Measurements from ENCODE around the gene THPO.
"Not testable (repeated sequence)": the region's sequence is repeated elsewhere in the genome, so short reads cannot be mapped to it uniquely, and the experiment has no call there.

The THPO gene

GRCh38 chr3:184349563-184350470, 28.2 kb downstream of the THPO start:
- no peak for DNase-seq (ENCODE audit: low read depth)

GRCh38 chr3:184348057-184348382, 30.0 kb downstream of the THPO start:
- DNase-seq (ENCODE audit: low read depth): no peak

GRCh38 chr3:184347321-184348056, 30.5 kb downstream of the THPO start:
- no peak for DNase-seq (ENCODE audit: low read depth)

- DNase-seq (ENCODE audit: low read depth): no peak
Observed at GRCh38 chr3:184346480-184347190, 31.4 kb downstream of the THPO start.

- DNase-seq (ENCODE audit: low read depth): no peak
Observed at GRCh38 chr3:184345317-184346144, 32.5 kb downstream of the THPO start.

GRCh38 chr3:184344579-184345316, 33.3 kb downstream of the THPO start:
- no peak for DNase-seq (ENCODE audit: low read depth)

- no peak for DNase-seq (ENCODE audit: low read depth)
Observed at GRCh38 chr3:184343200-184343876, 34.7 kb downstream of the THPO start.

- DNase-seq (ENCODE audit: low read depth): no peak
Observed at GRCh38 chr3:184341925-184342324, 36.1 kb downstream of the THPO start.

- DNase-seq (ENCODE audit: low read depth): not testable (repeated sequence)
Observed at GRCh38 chr3:184339451-184340135, 38.4 kb downstream of the THPO start.

- DNase-seq (ENCODE audit: low read depth): no peak
Observed at GRCh38 chr3:184339001-184339400, 39.0 kb downstream of the THPO start.

- no peak for DNase-seq (ENCODE audit: low read depth)
Observed at GRCh38 chr3:184338511-184338945, 39.5 kb downstream of the THPO start.

- DNase-seq (ENCODE audit: low read depth): no peak
Observed at GRCh38 chr3:184337981-184338380, 40.0 kb downstream of the THPO start.

- DNase-seq (ENCODE audit: low read depth): no peak
Observed at GRCh38 chr3:184337399-184337714, 40.6 kb downstream of the THPO start, which contains the start of gene FAM131A. TSS of gene FAM131A (plus strand) at chr3:184337600. CDS start at chr3:184337631, 31 bp downstream.

GRCh38 chr3:184336547-184337398, 41.2 kb downstream of the THPO start:
- DNase-seq (ENCODE audit: low read depth): no peak

GRCh38 chr3:184335661-184336546, 42.1 kb downstream of the THPO start:
- no peak for DNase-seq (ENCODE audit: low read depth)

GRCh38 chr3:184335291-184335660, 42.7 kb downstream of the THPO start:
- no peak for DNase-seq (ENCODE audit: low read depth)

- no peak for DNase-seq (ENCODE audit: low read depth)
Observed at GRCh38 chr3:184334470-184335158, 43.4 kb downstream of the THPO start.
